Hepatic stellate cell (primary cell): ENCODE measurements around the gene CARMIL3.

Experiments
- DNase-seq: peaks from one replicate; pipeline ENCODE4 v3.0.0; 2011; ENCODE audit warnings: low spot score

The CARMIL3 gene

DNA sequence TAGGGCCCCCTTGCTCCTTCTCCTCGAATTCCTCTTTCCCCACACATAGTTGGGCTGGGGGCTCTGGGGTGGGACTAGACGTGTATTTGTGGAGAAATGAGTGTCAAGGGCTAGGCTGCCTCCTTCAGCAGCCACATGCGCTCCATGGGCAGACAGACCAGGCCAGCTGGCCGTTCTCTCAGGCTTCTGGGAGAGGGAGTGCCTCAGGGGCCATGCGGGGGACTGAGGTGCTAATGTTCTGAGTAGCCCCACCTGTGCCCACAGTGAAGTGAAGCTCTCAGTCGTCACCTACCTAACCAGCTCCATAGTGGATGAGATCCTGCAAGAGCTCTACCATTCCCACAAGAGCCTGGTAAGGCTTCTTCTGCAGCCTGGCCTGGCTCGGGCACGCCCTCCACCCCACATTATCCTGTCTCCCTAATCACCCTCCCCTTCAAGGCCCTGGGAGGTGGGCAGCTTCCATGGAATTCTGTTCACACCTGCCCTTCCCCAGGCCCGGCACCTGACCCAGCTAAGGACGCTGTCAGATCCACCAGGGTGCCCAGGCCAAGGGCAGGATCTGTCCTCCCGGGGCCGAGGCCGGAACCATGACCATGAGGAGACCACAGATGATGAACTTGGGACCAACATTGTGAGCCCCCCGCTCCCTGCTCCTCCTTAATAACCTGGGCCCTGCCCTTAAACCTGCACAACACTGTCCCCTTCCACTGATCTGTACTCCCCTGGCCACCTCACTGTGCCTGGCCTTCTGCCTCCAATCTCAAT lies 10.6 kb downstream of the CARMIL3 start:
- no peak for DNase-seq

DNA sequence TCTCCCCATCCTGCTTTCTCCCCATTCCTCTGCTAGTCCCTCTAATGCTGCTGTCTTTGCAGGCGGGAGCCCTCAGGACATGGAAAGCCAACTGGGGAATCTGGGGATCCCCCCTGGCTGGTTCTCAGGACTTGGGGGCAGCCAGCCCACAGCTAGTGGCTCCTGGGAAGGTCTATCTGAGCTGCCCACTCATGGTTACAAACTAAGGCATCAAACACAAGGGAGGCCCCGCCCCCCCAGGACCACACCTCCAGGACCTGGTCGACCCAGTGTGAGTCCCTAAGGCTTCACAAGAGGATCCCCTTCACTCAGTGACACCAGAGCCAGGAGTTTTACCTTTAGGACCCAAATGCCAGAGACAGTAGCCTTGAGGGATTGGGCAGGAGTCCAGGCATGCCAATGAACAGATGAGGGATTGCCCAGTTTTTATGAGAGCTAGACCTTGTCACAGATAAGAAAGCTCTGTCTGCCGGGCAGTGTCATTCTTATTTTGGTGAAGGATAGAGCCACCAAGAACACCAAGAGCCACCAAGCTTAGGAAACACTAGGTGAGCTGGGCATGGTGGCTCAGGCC lies 11.5 kb downstream of the CARMIL3 start:
- no peak for DNase-seq

DNA sequence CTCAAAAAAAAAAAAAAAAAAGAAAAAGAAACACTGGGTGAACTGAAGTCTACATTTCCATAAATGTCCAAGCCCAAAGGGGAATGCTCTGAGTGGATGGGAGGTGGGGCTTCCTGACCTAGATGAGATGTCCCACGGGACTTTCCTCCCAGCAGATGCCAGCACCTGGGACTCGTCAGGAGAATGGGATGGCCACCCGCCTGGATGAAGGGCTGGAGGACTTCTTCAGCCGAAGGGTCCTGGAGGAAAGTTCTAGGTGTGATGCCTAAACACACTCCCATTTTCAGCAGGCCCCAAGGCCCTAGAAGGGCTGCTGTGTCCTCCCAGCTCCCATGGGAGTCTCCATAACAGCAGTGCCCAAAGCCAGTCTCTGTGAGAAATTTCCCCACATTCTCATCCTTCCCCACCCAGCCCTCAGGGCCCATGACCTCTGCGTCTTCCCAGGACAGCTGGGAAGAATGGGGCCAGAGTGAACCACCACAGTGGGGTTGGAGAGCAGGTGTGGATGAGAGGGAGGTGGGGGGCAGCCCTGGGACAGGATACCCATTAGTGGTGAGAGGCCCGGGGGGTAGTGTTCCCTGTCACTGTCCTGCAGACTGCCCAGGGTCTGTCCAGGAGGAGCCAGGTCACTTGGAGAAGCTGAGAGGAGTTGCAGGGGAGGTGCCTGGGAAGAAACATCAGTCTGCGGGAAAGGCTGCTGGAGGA lies 12.4 kb downstream of the CARMIL3 start:
- DNase-seq, result no peak

DNA sequence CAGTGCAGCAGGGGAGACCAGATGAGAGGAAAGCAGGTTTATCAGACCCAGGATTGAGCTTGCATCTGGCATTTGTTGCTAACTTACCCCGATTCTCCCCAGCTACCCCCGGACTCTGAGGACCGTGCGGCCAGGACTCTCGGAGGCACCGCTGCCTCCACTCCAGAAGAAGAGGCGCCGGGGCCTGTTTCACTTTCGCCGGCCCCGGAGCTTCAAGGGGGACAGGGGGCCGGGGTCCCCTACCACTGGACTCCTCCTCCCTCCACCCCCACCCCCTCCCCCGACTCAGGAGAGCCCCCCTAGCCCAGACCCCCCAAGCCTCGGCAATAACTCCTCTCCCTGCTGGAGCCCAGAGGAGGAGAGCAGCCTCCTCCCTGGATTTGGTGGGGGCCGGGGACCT lies 13.0 kb downstream of the CARMIL3 start:
- DNase-seq, result no peak

DNA sequence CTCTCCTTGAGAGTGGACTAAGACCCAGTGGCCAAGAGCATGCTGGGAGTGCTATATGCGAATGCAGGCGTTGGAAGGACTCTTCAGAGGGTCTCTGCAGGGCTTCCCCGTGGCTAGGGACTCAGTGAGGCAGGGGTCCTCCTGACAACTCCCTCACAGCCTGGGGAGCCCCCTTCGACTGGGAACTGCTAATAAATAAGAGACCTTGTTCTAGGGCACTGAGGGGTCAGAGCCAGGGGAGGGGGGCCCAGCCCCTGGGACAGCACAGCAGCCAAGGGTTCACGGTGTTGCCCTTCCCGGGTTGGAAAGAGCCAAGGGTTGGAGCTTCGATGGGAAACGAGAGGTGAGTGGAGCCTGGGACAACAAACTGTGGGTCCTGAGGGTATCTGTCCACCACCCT lies 13.6 kb downstream of the CARMIL3 start:
- DNase-seq, result no peak

DNA sequence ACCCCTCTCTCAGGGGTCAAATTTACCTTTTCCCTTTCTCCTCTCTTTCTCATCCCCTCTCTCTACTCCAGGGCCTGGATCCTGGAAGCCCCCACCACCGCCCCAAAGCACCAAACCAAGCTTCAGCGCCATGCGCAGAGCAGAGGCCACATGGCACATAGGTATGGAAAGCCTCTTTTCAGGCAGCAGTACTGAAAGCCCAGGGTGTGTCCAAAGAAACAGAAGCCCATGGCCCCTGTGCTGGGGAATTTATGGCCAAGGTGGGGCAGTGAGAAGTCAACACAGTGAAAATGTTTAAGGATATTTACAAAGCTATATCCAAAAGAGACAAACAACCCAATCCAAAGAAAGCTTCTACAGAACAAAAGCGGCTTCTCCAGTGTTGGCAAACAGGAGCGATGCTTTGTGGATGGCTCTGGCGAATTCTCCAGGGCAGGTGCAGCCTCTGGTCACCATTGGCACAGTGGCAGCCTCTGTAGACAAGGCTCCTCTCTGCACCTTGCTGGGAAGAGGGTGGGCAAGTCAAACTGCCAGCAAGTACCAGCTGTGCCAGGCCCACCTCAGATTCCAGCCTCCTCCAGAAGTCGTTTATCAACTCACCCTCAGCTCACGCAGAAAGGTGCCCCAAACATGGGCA lies 14.8 kb downstream of the CARMIL3 start:
- no peak for DNase-seq

DNA sequence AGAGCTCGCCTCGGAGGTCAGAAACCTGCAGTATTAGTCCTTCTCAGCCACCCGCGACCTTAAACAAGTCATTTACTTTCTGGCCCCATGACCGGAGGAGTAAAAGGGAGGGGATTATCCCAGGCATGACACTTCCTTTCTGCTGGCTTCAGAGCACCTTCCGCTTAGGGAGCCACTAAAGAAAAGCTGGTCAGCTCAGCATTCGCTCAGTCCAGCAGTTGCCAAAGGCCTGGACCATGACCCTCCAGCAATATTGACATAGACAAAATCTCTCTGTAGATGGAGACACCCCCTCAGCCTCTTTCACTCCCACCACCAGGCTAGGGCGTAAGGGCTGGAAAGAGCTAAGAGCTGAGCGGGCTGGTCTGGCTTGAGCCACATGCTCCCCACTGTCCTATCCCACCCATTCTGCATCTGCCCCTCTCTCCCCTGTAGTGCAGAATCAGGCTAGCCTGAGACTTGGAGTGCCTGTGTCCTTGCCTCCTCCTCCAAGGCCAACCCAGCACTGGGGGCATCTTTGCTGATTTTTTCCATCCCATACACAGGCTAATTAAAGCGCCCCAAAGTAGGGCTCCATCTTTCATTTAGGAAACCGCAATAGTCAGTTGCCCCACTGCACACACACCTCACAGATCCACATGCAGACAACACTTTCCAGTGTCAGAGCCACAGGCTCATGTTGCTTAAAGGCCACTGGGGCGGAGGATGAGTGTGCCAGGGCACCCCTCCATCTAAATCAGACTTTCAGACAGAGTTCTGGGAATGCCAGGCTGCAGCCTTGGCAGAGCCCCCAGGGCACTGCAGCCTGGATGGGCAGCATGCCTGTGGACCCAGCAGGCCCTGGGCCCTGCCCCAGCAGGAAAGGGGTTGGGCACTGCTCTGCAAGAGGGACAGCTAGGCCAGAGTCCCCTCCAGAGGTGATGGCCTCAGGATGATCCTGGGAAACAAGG lies 15.6 kb downstream of the CARMIL3 start:
- DNase-seq, result no peak

DNA sequence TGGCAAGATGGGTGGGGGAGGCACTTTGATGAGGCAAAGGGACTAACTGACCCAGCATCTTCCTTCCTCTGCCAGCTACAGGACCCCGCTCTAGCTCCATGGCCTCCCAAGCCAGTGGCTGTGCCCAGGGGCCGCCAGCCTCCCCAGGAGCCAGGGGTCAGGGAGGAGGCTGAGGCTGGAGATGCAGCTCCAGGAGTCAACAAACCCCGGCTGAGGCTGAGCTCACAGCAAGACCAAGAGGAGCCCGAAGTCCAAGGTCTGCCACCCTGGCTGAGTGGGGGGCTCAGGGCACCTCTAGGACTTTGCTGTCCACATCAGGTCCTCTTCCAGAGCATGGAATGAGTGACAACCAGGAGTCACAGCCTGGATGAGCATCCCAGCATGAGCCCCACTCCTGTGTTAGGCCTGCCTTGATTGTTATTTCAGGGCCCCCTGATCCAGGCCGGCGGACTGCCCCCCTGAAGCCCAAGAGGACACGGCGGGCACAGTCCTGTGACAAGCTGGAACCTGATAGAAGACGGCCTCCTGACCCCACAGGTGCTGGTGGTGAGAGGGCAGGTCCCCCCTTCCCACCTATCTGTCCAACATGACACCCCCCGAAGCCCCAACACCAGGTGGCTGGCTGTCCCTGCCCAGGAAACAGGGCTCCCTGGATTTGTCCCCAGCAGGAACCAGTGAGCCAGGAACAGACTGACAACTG lies 17.1 kb downstream of the CARMIL3 start:
- no peak for DNase-seq

DNA sequence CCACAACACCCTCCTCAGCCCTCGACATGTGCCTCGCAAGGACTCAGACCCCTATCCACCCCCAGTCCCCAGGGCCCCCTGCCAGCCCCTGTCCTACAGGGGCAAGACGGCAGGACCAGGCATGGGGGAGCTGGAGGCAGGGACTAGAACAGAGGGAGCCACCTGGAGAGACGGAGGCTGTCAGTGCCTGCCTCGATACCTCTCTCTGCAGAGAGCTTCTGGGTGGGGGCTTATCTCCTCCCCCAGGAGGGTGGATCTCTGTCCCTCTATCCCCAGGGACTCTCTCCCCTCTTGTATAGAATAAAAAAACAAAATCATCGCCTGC lies 17.6 kb downstream of the CARMIL3 start:
- no peak for DNase-seq

DNA sequence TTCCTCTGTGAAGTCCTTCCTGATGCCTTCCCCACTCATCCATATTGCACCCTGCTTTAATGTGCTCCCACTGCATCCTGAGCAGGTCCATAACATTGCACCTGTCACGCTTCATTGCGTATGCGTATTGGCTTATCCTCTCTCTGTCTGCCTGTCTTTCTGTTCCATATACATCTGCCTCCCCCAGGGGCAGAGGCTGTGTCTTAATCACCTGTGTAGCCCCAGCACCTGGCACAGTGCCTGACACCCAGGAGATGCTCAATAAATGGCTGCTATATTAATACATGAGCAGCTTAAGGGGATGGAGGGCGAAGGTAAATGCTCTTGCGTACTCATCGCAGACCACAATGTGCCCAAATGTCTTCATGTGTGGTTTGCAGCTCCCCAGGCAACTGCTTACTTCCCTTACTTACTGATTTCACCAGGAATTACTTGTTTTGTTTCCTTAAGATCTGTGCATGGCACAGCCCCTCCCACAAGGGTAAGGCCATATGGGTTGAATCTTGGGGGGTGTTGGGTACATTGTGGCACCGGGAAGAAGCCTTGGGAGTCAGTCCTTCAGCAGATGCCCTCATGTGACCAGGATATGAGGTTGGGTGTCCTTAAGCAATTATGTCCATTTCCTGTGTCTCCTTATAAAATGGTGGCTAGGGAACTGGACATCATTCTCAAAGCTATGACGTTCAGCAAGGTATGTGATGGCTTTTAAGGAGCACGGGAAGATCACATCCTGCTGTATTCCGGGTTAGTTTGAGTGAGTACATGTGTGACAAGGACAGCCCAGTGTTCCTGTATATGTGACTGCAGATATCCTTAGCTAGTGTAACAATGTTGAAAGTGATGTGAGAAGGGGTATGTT lies 18.7 kb downstream of the CARMIL3 start:
- DNase-seq, result no peak

DNA sequence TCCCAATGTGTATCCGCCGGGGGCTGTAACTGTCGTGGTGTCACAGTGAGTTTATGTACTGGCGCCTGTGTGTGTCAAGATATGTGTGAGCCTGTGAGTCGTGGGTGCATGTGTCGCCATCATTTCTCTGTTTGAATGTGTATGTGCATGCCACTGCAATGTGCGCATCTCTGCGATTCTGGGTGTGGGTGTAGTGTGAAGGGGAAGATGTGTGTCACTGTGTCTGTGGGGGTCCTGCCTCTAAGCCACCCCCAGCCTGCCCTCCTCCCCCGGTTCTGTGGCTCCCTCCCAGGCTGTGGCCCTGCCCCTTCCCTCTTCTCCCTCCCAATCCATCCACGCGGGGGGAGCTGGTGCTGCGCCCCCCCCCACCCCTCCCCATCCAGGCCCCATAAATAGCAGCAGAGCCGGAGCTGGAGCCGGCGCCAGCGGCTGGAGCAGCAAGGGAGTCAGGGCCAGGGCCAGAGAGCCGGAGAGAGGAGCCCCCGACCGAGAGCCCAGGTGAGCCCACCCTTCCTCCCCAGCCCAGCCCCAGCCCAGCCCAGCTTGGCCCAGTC lies 19.4 kb downstream of the CARMIL3 start, which contains the start of gene CPNE6:
CPNE6 (plus strand) TSS at position 419 of the 554 bp plus-strand sequence. CDS start 1,375 bp downstream, outside the sequence.
- DNase-seq, result no peak

DNA sequence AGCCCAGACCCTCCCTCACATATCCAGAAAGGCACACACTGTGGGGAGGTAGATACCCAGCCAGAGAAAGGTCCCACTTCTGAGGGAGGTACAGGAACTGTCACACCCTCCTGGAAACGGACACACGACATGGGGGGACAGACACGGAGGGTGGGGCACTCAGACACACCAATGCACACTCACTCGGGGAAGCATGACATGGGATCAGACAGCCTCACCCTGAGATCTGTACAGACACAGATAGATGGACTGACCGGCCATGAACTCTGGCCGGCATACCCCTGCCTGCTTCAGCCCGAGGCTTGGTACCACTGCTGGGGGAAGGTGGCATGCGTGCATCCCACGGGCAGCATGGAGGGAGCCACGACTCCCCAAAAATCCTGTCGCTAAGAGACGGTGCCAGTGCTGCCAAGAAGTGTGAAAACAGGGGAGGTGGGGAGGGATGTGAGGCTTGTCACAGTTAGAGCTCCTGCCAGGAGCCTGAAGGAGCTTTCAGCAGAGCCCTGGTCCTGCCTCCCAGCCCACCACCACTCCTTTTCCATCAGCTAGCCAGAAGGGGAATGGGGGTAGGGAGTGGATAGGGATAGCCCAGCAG lies 20.1 kb downstream of the CARMIL3 start:
- no peak for DNase-seq

DNA sequence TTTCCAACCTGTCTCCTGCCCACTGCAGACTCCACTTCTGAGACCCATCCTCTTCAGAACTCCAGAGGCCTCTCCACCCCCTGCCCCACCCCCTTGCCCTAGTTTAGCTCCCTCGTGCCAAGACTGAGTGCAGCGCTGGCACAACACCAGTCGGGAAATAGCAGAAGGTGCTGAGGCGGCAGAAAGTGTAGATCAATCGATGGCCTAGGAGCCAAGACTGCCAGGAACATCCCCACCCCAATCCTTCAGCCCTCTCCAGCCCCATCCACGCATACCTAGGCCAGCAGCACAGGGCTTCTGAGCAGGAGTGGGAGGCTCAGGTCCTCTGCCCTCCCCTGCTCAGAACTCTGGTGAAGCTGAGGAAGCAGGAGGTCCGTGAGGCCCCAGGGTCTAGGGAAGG lies 20.6 kb downstream of the CARMIL3 start:
- DNase-seq, result no peak

DNA sequence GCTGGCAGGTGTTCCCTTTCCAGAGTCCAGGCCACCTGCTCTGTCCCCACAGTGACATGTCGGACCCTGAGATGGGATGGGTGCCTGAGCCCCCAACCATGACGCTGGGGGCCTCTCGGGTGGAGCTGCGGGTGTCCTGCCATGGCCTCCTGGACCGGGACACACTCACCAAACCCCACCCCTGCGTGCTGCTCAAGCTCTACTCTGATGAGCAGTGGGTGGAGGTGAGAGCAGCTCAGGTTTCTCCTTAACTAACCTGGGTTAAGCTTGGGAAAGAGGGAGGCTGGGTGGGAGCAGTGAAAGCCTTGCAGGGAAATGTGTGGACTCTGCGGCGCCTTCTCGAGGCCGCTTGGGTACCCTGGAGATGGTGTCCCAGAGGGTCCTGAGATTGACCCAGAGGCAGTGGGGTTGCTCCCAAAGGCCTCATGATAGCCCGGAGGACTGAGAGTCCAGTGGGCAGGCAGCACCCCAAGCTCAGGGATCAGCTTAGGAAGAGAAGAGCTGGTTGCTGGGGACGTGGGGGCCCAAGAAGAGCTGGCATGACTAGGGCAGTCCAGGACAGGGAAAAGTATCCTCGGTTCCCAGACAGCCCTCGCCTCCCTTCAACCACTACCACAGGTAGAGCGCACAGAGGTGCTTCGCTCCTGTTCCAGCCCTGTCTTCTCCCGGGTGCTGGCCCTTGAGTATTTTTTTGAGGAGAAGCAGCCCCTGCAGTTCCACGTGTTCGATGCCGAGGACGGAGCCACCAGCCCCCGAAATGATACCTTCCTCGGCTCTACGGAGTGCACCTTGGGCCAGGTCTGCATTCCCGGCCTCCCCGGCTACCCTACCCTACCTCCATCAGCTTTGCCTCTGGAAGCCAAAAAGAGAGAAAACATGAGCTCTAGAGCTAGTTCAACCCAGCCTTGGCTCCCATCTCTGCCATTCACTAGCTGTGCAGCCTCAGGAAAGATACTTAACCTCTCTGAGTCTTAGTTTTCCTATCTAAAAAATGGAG lies 21.4 kb downstream of the CARMIL3 start:
- DNase-seq, result no peak

DNA sequence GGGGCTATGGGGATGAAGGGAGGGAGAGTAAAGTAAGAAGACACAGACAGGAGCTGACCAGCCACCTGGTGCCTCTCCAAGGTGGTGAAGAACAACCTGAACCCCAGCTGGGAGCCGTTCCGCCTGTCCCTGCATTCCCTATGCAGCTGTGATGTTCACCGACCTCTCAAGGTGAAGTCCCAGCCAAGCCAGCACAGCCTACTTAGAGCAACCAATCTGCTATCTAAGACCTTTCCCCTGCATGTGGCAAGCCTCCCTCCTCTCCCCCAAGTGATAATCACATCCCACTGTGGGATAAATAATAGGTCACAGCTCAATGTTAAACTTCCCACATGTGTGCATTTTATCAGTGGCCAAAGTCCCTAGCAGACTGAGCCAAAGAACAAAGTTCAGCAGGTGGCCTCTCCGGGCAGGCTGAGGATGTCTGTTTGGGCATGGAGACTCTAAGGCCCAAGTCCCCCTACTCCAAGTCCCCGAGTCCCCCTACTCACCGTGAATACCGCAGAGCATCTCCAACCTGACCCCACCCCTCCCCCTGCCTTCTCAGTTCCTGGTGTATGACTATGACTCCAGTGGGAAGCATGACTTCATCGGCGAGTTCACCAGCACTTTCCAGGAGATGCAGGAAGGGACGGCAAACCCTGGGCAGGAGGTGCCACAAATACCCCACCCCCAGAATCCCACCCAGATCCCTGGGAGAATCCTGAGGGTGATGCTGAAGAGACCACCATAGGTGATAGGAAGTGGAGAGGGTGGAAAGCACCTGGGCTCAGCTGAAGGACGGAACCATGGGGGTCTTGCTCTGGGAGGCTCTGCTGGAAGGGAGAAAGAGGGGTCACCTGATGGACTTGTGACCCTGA lies 23.0 kb downstream of the CARMIL3 start:
- no peak for DNase-seq

DNA sequence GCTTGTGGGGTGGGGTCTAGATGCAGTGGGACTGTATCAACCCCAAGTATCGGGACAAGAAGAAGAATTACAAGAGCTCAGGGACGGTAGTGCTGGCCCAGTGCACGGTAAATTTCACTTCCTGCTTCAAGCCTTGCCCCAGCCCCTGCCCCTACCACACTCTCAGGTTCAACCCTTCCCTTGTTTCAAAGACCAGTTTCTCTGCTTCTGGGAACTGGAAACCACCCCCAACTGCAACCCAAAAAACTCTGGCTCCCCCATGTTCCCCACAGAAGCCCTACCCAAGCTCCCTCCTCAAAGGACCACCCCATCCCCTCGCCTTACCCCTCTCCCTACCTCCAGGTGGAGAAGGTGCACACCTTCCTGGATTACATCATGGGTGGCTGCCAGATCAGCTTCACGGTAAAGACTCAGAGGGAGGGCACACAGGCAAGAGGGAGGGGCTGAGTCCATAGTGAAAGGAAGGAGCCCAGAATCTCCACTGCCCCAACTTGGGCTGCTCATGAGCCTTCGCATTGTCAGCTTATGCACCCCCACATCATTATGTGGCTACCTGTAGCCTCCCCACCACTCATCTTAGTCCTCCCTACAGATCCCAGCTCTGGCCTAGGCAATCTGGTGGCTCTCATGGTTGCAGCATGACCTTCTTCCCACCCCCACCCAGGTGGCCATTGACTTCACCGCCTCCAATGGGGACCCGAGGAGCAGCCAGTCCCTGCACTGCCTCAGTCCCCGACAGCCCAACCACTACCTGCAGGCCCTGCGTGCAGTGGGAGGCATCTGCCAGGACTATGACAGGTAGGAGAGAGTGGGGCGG lies 23.9 kb downstream of the CARMIL3 start:
- DNase-seq, result no peak

DNA sequence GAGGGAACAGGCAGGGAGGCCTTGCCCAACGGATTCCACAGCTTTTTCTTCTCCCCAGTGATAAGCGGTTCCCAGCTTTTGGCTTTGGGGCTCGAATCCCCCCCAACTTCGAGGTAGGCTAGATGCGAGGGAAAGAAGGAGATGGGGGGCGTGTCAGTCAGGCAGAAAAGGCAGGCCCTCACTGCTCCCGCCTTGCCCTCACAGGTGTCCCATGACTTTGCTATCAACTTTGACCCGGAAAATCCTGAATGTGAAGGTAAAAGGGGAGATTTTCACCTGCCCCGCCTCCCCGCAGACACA lies 24.4 kb downstream of the CARMIL3 start:
- no peak for DNase-seq
